PC-9 (cell line): ENCODE data around the gene STEAP4.

Experiments
- CTCF ChIP-seq: fragments of 200-600 bp; sonication (generic); conservative IDR thresholded peaks from 2 replicates; pipeline ENCODE4 v1.6.1; 2017; ENCODE audit warnings: mixed run types, antibody characterized with exemption, mild to moderate bottlenecking, moderate library complexity
- EZH2 ChIP-seq: fragments of 200-600 bp; sonication (generic); IDR thresholded peaks from 2 replicates; pipeline ENCODE4 v1.8.0; 2017; ENCODE audit warnings: antibody characterized with exemption, low read depth

- TF ChIP-seq CTCF (no peak), EZH2 (no peak)
Observed at GRCh38 chr7:88312061-88312663, 5.5 kb upstream of the STEAP4 start.
